Measurements from ENCODE around the gene RAD51B.

DNA sequence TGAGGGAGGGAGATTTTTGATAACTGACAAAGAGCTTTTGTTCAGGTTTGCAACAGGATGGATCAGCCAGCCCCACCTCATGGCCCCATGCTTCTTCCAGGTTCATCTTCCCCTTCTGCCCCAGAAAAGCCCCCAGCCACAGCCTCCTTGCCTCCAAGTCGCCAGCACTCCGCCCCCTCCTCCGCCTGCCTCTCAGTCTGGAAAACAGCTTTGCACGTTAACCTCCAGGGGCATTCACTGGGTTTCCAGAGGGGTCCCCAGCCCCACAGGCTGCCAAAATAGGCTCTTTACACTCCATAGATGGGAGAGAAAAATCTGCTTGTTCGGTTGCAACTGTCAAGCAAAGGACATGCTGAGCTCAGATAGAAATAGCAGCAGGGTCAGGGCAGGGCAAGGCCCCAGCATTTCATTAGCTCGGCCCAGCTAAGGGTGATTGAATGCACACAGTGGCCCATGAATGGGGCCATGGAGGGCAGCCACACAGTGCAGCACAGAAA is 719.7 kb downstream of the RAD51B start:
- no peak for TF ChIP-seq CTCF (tag by site-specific recombination; IDR thresholded peaks at IDR 0.05)
- TF ChIP-seq, protein P1, sequence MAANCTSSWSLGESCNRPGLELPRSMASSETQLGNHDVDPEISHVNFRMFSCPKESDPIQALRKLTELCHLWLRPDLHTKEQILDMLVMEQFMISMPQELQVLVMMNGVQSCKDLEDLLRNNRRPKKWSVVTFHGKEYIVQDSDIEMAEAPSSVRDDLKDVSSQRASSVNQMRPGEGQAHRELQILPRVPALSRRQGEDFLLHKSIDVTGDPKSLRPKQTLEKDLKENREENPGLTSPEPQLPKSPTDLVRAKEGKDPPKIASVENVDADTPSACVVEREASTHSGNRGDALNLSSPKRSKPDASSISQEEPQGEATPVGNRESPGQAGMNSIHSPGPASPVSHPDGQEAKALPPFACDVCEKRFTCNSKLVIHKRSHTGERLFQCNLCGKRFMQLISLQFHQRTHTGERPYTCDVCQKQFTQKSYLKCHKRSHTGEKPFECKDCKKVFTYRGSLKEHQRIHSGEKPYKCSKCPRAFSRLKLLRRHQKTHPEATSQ (tag by site-specific recombination; IDR thresholded peaks at IDR 0.05), result no peak
- TF ChIP-seq GFI1B (tag by site-specific recombination; IDR thresholded peaks at IDR 0.05), result no peak
- TF ChIP-seq KLF8 (tag by site-specific recombination; IDR thresholded peaks at IDR 0.05), result no peak
- TF ChIP-seq ZBTB44 (tag by site-specific recombination; IDR thresholded peaks at IDR 0.05), result no peak
- TF ChIP-seq ZNF239 (tag by site-specific recombination; IDR thresholded peaks at IDR 0.05), result no peak

Data from HEK293 (cell line).